RWPE2 (cell line): ENCODE measurements around the gene NINJ2.

Experiments used
- ATAC-seq: fragments of 200-7000 bp; cut with Tn5 transposase; 3 replicates; pipeline ENCODE4 v1.9.1; 2021; ENCODE audit warnings: low read depth
- DNase-seq: peaks from one replicate; pipeline ENCODE4 v3.0.0-alpha.2; 2020; ENCODE audit warnings: low spot score
- H3K27ac ChIP-seq: fragments of 450-650 bp; 2 replicates; pipeline ENCODE4 v1.5.1; 2017; ENCODE audit warnings: mild to moderate bottlenecking; ENCODE audit not compliant: poor library complexity, severe bottlenecking
- H3K27me3 ChIP-seq: fragments of 250-450 bp; sonication (Bioruptor Pico); 2 replicates; pipeline ENCODE4 v1.5.1; 2021; ENCODE audit warnings: mild to moderate bottlenecking, moderate library complexity; ENCODE audit not compliant: insufficient read depth, poor library complexity, severe bottlenecking
- H3K36me3 ChIP-seq: fragments of 250-450 bp; sonication (Bioruptor Pico); 2 replicates; pipeline ENCODE4 v1.5.1; 2020; ENCODE audit warnings: low read depth, mild to moderate bottlenecking, moderate library complexity
- H3K4me1 ChIP-seq: fragments of 250-450 bp; sonication (Bioruptor Pico); 2 replicates; pipeline ENCODE4 v1.5.1; 2021; ENCODE audit warnings: mild to moderate bottlenecking, moderate library complexity; ENCODE audit not compliant: insufficient read depth, poor library complexity, severe bottlenecking
- H3K4me3 ChIP-seq: fragments of 250-450 bp; sonication (Bioruptor Pico); 2 replicates; pipeline ENCODE4 v1.5.1; 2021; ENCODE audit warnings: mild to moderate bottlenecking, moderate library complexity; ENCODE audit not compliant: severe bottlenecking
- H3K9me3 ChIP-seq: fragments of 250-450 bp; sonication (Bioruptor Pico); 2 replicates; pipeline ENCODE4 v1.5.1; 2021; ENCODE audit warnings: mild to moderate bottlenecking, moderate library complexity; ENCODE audit not compliant: severe bottlenecking
- CTCF ChIP-seq: fragments of 450-650 bp; IDR thresholded peaks from one replicate; pipeline ENCODE4 v1.5.1; 2017; ENCODE audit warnings: mild to moderate bottlenecking, moderate library complexity; ENCODE audit not compliant: poor library complexity, severe bottlenecking

The NINJ2 gene

GRCh38 chr12:553216-554000 is 109.8 kb downstream of the NINJ2 start:
- no peak overlapping the region for H3K4me3 ChIP-seq

GRCh38 chr12:552466-552865 is 110.8 kb downstream of the NINJ2 start:
- Histone ChIP-seq H3K9me3 (no peaks in the 10 kb centered on the region), H3K4me3 (no peak overlapping the region), H3K27me3 (no peaks in the 10 kb centered on the region), H3K4me1 (no peaks in the 10 kb centered on the region), H3K27ac (no peak overlapping the region), H3K36me3 (no peaks in the 10 kb centered on the region)
- no peak for TF ChIP-seq CTCF
- DNase-seq = no peak
- ATAC-seq = no peak

More at GRCh38 chr12:553216-554000, 109.8 kb downstream of the NINJ2 start:
- H3K9me3 ChIP-seq = no peaks in the 10 kb centered on the region
- H3K27me3 ChIP-seq = no peaks in the 10 kb centered on the region
- no peaks in the 10 kb centered on the region for H3K4me1 ChIP-seq
- no peaks in the 10 kb centered on the region for H3K36me3 ChIP-seq
- DNase-seq (no peak), ATAC-seq (no peak)
- H3K27ac ChIP-seq = no peak overlapping the region
- no peak for TF ChIP-seq CTCF

- no peaks in the 10 kb centered on the region for H3K36me3 ChIP-seq
- H3K4me1 ChIP-seq = no peaks in the 10 kb centered on the region
- ATAC-seq (0 out of 3 replicates have a peak, but pooled peaks have one; percentile 10), DNase-seq (no peak)
- no peak overlapping the region for H3K4me3 ChIP-seq
- TF ChIP-seq CTCF = no peak
- H3K27me3 ChIP-seq = no peaks in the 10 kb centered on the region
- no peak overlapping the region for H3K27ac ChIP-seq
- no peaks in the 10 kb centered on the region for H3K9me3 ChIP-seq
Observed at GRCh38 chr12:550473-551260, 112.6 kb downstream of the NINJ2 start.

GRCh38 chr12:549476-550082 is 113.7 kb downstream of the NINJ2 start:
- TF ChIP-seq CTCF = no peak
- H3K27me3 ChIP-seq = no peaks in the 10 kb centered on the region

More at GRCh38 chr12:549476-550082, 113.7 kb downstream of the NINJ2 start:
- Histone ChIP-seq H3K9me3 (no peaks in the 10 kb centered on the region), H3K27ac (no peak overlapping the region), H3K4me3 (no peak overlapping the region), H3K36me3 (no peaks in the 10 kb centered on the region), H3K4me1 (no peaks in the 10 kb centered on the region)
- peak; percentile 44 for DNase-seq
- ATAC-seq = no peak
